SIG-M5 (cell line): ENCODE data around the gene ALDH8A1.

Experiments
- DNase-seq: peaks from one replicate; lab custom pipeline; 2025; lab: John Stamatoyannopoulos, UW

Gene ALDH8A1

DNA sequence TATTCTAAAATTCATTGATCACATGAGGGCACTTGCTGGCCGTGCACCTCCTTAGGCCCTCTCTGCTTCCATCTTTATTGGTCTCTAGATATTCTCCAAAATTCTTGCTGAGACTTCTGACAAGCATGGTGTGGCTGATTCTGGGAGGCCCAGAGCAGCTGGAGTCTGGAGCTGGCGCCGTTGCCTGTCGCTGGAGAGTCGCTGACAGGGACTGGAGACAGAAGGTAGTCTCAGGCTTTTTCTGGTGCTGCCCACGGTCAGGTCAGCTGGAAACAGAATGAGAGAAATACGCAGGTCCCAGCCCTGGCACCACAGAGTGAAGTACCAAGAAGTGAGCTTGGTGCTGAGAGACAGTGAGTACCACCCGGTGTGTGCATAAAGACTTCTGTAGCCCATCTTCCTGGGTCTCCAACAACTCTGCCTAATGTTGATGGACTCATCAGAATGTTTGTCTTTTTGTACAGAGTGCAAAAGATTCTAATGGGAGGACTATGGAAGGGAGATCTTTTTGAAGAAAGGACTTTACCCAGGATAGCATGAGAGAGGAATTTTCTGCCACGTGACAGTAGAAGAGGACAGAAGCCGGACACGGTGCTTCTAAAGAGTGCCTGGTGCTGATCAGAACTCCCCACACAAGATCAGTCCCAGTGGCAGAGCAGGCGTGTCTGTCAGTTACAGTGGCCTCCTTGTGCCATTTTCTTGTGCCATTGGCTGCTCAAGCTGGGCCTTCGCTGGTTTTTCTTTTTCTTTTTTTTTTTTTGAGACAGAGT is 1.8 kb upstream of the ALDH8A1 start:
- DNase-seq: no peak

DNA sequence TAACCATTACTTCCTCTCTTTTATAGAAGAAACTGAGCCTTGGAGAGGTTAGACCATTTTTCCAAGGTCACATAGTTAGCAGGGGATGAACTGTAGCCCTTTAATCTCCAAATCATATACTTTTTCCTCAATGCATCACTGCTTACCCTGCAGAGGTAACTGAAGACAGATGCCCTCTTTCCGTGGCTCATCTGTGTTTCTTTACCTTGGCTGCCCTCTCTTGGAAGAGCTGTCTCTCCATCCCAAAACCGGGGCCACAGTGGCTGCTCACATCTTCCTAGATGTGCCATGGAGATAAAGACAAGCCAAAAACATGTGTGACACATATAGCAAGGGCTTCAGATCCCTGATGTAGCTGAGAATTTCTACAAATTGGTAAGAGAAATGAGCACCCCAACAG is 581 bp upstream of the ALDH8A1 start:
- no peak for DNase-seq

DNA sequence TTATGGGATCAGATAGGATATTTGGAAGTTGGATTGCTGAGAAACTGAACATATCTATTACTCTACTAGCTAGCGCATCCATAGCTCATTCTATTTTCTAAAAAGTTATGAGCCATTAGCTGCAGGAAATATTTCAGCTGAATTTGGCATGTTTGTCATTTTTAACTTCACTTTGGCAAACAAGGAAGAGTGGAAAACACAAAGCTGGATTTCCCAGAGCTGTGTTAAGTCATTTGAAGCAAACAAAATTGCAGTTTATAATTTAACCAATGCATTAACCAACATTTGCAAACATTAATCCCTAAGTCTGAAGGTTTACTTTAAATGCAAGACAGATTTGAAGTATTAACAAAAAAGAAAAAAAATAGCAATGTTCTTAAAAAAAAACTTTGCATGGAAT is 1.2 kb downstream of the ALDH8A1 start:
- no peak for DNase-seq

DNA sequence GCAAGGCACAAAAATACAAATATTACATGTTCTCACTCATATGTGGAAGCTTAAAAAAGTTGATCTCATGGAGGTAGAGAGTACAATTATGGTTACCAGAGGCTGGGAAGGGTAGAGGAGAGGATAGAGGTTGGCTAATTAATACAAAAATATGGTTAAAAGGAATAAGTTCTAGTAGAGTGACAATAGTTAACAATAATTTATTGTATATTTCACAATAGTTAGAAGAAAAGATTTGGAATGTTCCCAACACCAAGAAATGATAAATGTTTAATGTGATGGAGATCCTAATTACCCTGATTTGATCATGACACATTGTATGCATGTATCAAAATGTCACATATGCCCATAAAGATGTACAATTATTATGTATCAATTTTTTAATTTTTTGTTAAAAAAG is 1.8 kb downstream of the ALDH8A1 start:
- DNase-seq: no peak

DNA sequence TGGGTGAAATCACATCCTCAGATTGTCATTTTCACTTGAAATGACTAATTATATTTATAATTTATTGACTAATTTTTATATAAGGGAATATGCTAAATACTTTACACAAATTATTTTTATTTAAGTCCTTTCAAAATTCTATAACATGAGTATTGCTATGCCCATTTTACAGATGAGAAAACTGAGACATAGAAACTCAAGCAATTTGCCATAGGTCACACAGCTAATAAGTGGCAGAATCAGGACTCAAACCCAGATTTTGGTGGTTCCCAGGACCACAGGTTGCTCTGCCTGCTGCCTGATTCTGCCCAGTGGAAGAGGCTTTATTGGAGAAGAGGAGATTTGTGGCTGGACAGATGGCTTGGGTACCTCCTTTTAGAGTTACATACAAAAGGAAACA is 4.9 kb downstream of the ALDH8A1 start:
- DNase-seq: no peak

DNA sequence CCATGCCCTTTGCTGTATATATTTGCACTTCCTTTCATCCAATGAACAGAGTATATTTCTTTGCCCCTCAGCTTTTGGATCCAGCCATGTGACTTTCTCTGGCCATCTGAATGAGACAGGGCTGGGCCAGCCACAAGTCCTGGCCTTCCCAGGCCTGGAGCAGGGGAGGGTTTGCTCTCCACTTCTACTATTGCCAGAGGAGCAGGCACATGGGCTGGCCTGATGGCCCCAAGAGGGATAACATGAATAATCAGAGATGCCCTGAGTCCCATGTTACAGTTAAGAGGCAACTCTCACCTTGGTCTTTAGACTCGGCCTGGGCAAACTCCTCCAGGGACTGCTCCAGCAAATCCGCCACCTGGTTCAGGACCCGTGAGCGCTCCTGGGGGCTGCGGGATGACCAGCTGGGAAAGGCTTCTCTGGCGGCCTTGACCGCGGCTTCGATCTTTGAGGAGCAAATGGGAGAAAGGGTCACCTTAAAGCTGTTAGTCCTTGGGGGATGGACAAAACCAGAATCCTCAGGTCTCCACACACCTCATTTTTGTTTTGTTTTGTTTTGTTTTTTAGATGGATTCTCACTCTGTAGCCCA is 6.3 kb downstream of the ALDH8A1 start:
- DNase-seq: no peak

DNA sequence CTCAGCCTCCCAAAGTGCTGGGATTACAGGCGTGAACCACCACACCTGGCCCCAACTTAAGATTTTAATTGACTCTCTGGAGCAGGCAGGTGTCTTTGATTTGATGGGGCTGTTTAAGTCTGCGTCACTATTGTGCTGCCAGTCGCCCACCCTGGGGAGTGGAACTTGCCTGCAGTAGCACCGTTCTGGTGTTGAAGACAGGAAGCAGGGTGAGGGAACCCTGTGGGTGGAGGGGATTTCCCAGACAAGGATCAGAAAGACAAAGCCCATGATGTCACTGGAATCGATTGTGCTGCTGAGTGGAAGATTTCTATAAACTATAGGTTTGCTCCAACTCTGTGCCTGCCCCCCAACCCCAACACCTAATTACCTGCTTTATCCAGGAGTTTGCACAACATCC is 11.0 kb downstream of the ALDH8A1 start:
- no peak for DNase-seq

DNA sequence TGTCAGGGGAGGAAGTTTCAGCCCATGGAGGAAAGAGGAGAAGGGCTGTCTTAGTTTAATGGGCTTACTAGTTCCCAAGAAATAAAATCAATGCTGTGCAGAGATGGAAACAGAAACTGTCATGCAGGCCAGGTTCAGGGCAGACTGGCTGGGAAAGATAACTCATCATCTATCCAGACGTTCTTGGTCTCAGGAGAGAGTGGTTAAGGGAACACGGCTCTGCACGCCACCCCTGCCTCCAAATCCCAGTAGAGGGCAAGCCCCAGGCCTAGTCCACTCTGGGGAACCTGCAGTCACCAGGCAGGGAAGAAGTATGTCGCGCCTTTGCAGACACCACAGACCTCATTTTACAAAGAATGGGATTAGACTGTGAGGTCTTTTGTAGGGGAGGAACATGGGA is 12.5 kb downstream of the ALDH8A1 start:
- no peak for DNase-seq

DNA sequence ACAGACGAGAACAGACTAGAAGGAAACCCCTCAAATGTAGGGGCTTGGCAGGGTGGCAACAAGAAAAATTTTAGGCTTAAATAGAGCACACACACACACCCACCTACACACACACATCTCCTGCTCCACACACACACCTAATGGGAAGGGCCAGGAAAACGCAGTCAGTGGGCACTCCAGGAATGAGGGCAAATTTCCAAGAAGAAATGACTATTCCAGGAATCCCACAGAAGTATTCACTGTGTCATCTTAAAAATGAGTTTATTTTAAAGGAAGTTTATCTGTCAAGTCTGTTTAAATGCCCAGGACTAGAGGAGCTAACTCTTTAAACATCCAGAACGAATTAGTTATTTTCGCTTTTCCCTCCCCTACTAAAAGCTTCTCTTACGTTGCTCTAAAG is 13.0 kb downstream of the ALDH8A1 start:
- no peak for DNase-seq

DNA sequence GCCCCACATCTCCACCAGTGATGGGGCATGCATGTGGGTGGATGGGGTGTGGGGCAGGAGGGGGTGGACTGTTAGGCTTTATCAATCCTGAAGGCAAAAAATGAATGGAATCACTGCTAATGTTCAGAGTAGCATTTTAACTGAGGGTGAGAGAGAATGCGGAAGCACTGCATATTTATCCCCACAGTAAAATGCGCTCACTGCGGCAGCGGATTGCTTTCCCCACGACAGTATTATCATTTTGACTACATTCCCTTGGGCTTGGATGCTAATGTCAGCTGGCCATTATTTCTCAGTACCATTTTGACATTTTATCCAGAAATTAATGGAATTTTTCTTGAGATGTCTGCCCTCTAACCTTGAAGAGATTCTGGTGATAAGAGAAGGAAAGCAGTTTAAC is 13.4 kb downstream of the ALDH8A1 start:
- DNase-seq: no peak

DNA sequence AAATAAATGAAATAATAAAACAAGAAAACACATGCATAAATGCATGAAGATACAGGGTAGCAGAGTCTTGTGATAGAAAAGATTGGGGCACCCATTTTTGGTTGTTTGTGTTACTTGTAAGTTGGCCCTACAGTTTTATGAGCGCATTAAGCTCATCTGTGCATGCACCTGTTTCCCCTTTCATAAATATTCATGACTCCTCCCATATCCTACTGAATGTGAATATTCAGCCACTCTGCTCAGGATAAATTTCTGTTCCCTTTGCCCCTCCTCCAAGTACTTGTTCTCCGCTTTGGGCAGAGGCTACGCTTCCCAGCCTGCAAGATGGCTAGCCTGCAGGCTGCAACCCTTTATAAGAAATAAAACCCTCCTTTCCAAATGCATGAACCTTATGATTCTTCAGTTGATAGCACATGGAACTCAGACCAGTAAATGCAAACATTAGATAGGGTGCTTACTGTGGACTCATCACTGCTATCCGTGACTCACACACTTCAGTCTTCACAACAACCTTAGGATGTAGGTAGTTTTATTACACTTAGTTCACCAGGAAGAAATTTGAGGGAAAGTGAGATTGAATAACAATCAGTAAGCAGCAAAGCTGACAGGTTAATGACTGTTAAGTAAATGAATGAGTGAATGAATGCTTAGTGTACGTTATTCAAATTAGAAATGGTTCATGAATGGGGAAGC is 15.0 kb downstream of the ALDH8A1 start:
- no peak for DNase-seq

DNA sequence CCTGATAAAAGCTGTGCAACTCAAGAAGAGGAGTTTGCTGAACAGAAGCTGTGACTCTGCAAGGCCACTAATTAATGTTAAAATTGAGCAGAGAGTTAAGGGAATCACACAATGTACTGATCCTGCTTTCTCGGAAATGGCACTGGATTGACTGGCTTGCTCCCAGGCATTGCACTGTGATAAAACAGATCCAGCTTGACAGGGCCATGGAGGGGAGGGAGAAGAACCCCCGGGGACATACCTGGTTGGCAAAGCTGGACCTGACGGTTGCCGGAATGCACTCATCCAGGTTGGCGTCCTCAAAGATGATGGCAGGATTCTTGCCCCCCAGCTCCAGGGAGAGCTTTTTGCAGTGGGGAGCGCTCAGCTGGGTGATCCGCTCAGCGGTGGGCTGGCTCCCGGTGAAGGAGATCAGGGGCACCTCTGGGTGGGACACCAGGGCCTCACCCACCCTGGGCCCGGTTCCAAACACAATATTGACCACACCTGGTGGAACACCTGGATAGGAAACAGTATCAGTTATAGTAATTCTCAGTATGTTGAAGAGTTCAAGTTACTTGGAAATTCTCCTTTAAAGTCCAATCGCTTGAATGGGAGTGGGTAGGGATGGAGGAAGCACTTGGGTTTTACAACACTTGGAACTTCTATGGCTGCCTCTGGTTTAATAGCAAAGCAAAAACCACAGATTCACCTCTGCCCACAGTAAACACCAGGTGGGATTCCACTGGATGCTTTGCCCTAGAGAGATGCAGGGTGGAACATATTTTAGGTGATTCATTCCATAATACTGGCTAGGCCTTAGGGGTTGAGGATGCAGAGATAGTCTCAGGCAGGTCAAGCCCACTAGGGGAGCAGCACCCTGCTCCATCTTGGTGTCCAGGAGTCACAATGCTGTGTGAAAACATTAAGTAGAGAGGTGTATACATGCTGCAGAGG is 17.1 kb downstream of the ALDH8A1 start:
- no peak for DNase-seq

DNA sequence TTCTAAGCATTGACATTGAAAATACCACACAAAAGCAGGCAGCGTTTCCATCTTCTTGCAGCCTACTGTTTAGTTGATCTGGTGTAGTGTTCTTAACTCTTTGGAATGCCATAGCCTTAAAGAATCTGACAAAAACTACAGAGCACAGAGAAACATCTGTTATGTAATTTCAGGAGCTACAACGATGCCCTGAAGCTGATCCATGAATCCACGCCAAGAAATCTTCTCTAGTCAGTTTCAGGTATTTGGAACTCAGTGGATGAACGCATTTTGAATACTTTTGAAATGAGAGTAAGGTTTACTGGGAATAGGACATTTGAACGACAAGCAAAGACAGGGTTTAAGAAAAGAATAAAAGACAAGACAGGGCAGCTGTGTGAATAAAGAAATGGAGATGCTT is 17.8 kb downstream of the ALDH8A1 start:
- DNase-seq: no peak

DNA sequence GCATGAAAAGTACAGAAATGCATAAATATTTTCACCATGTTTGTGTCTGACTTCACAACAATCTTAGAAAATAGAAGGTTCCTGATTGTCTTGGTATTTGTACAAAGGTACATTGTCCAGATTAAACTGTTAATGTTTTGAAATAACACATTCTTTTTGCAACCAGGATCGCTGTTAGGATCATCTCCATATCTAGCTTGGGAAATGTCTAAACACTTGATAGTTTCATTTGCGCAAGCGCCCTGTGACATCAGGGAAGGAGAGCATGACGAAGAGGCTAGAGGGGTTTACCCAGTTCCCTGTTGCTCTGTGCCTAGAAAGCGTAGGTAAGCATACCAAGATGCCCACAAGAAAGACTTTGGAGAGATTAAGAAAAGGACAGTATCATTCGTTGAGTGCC is 19.4 kb downstream of the ALDH8A1 start:
- no peak for DNase-seq

DNA sequence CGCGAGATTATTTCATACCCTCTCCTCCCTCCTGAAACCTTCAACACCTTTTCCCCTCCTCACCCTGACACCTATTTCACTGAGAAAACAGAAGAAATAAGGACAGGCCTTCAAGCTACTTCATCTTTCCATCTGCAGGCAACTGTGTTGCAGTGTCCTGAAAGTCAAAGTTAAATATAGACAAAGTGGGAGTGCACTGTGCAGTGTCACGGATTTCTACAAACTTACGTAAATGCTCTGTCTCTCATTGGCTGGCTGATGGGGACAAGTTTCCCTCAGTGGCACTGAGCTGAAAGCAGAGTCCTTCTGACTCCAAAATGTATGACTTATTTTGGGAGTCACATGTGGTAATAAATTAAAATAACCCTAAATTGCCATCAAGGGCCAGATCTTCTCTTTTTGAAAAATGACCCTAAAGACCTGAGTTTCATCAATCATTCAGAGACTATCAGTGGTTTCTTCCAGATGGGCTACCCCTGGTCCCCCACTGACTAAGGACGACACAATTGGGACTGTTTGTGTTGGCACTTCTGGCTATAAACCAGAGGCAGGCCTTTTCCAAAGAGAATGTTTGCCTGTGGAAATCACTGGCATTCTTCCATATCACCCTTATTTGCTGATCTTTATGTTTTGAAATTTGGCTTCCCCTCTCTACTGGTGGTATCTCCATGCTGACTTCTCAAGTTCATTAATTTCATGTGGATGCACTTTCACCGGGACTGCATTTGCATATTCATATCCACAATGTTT is 21.6 kb downstream of the ALDH8A1 start:
- DNase-seq: no peak

DNA sequence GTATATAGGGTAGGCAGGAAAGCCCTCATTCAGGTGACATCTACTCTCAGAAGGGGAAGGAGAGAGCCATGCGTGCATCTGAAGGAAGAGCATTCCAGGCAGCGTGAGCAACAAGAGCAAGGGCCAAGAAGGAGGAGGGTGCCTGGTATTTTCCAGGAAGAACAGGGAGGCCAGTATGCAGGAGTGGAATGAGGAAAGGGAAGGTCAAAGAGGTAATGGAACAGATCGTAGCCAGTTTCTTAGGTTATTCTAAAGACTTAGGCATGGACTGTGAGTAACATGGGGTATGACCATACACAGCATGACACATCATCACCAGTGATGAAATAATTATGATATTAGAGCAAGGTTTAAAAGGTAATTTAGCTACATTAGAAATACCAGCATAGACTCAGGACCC is 24.1 kb downstream of the ALDH8A1 start:
- no peak for DNase-seq

DNA sequence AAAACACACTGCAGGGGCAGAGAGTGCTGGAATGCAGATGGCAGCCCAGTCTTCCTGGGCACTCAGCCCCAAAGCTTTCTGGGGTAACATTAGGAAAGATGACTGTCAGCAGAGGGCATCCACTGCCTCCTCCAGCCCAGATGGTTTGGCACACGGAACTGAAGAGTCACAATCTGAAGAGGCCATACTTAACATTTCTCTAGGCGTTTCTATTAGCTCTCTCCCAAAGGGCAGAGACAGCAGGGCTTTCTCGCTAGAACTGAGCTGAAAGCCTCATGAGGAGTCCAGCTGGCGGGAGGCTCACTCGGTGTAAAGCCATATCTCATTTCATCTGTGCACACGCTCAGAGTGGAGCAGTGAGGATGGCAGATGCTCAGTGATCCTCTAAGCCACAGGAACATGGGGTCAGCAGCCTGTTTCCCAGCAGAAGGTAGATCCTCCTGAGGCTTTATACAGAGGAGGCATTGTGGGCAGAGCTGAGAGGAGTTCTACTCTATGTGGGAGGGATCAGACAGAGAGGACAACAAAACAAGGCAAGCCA is 28.1 kb downstream of the ALDH8A1 start:
- DNase-seq: no peak

DNA sequence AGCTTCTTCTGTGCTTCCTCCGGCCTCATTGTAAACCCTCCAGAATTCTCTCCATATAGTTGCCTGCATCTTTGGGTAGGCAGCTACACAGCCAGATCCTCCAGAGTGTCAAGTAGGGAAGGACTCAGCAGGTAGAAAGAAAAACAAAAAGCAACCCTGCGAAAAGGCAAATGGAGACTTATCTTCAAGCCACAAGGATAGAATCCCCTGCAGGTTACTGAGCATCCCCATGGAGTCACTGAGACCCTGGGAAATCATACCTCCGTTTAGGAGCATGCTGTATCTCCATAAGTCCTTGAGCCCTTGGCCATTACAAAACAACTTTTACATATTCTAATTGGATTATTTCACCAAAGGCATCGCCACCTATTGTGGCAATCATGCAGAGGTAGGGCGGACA is 28.6 kb downstream of the ALDH8A1 start:
- no peak for DNase-seq

DNA sequence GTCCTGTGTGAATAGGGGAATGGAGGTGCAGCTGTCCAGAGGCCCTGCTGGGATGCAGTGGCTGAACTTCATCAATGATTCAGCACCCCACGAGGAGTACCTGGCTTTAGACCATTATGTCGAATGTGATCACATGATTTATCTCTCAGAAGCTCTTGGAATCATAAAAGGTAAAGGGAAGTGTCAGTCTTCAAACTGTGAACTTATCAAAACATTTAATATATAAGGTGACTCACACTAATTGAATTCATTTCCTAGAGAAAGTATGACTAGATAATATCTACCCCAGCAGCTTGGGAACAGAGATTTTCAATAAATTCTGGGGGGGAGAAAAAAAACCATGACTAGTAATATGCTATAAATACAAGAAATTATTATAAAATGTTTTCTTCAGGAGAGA is 29.5 kb downstream of the ALDH8A1 start:
- no peak for DNase-seq

DNA sequence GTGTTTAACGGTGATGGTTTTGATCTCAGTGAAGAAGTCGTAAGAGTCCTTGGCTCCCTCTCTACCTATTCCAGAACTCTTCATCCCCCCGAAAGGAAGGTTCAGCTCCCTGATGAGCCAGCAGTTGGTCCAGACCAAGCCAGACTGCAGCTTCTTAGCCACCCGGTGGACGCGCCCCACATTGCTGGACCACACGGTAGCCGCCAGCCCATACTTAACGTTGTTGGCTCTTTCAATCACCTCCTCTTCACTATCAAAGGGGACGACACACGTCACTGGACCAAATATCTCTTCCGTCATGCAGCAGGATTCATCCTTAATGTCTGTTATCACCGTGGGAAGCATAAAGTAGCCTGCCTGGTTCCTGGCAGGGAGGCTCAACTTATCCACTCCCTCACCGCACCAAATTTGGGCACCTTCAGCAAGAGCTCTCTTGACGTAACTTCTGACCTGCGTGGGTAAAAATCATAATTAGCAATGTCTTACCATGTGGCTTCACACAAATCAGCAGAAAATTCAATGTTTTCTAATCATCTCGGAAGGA is 31.4 kb downstream of the ALDH8A1 start:
- DNase-seq: no peak

DNA sequence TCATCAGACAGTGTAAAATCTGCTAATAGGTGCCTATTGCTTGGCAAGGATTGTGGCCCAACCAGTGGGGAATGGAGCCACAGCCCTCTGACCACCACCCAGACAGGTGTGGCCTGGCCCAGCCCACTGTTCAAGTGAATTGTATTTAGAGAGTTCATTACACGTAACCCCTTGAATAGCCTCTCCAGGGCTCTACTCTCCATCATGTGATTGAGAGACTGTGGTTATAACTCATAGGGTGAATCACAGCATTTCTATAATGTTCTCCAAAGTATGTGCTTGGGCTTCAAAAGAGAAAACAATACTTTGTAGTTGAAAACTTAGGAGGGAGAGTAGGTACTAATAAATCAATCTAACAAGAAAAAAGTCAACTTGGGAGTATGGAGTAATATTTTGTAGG is 38.4 kb downstream of the ALDH8A1 start:
- DNase-seq: no peak
